GM12801 (cell line): ENCODE measurements around the gene RALGPS1.

Experiments used
- TF ChIP-seq, protein P1 (sequence below): IDR thresholded peaks from one replicate; pipeline ENCODE4 v1.5.1; 2011; ENCODE audit warnings: control low read depth; ENCODE audit not compliant: insufficient read length; ENCODE audit errors: extremely low read depth

Gene RALGPS1

DNA sequence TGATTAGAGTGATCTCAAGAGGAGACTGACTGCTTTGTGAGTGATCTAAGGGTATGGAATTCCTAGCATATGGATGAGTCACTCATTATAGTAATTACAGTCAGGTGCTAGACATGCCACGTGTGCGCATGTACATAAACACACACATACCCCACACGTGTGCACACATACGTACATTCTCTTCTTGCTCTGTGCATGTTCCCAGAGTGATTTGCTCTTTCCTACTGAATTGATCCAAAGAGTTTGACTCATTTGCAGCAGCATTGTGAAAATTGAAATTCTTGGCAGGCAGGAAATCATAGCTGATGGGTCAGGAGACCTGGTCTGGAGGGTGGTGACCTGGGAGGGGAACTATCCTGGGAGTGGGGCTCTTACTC, 144.1 kb downstream of the RALGPS1 start:
- TF ChIP-seq, protein P1, sequence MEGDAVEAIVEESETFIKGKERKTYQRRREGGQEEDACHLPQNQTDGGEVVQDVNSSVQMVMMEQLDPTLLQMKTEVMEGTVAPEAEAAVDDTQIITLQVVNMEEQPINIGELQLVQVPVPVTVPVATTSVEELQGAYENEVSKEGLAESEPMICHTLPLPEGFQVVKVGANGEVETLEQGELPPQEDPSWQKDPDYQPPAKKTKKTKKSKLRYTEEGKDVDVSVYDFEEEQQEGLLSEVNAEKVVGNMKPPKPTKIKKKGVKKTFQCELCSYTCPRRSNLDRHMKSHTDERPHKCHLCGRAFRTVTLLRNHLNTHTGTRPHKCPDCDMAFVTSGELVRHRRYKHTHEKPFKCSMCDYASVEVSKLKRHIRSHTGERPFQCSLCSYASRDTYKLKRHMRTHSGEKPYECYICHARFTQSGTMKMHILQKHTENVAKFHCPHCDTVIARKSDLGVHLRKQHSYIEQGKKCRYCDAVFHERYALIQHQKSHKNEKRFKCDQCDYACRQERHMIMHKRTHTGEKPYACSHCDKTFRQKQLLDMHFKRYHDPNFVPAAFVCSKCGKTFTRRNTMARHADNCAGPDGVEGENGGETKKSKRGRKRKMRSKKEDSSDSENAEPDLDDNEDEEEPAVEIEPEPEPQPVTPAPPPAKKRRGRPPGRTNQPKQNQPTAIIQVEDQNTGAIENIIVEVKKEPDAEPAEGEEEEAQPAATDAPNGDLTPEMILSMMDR: no peak

DNA sequence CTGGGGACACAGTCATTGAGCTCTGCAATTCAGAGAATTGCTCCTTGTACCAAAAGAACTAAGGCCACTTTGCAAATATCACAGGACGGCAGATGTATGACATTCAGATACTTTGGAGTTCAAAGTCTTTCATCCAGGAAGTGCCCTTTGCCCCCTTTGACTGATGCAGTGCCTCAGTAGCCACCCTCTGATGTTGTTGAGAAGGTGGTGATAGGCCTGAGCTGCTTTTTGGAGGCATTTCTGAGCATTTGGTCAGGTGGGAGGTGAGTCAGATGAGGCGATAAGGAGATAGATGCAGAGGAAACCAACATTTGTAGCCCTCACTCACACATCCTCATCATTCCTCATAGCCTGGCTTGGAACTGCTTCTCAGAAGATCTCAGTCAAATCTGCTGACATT, 144.4 kb downstream of the RALGPS1 start:
- TF ChIP-seq, protein P1: no peak

DNA sequence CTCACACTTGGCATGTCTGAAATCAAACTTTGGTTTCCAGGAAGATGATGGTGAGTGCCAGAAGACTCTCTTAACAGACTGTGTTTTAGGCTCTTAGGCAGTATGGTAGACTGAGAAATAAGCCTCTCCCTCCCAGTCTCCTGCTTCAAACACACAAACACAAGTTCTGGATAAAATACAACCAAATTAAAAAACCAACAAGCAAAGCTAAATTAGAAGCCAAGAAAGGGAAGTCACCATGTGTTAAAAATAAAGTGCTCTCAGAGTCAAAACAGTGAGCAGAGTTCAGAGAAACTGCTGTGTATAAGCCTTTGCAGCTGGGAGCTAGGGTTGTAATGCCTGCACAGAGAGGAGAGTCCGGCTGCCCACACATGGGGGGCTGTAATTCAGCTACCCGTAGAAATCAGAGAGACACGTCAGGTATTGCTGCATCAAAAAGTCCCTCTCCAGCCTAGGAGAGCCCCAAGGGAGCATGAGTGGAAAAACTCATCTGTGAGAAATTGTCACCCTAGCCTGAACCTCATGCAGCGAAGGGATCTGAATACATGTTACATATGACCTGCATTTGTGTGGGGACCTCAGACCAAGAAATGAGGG, 145.3 kb downstream of the RALGPS1 start:
- TF ChIP-seq, protein P1: no peak

DNA sequence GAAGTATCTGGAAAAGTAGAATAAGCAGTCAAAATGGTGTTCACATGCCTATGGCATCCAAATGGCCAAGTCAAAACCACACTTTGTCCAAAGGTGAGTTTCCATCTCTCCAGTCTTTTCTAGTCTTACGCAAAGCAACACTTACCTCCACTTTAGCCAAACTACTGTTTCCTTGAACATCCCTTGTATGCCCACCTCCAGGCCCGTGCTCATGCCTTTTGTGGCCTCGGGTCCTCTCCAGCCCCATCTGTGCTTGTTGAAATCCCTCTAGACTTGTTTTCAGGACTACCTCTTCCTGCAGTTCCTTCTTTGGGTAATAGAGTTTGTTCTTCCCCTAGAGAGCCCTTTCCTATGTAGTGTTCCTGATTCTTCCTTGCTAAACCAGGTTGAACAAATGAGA, 146.8 kb downstream of the RALGPS1 start:
- TF ChIP-seq, protein P1: no peak

DNA sequence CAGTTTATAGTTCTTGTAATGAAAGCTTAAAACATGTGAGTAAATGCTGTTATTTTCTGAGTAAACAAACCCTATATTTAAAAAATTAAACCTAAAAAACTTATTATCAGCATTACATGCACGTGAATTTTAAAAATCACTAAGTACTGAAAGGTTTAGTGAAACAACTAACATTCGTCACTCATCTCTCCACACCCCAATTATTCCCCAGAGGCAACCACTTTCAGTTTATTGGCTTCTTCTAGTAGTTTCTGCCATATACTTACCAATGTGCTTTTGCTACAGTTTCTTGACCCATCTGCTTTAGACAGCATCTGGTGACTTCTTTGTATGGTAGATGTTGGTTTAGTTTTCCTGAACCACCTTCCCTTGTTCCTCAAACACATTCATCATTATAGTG, 149.8 kb downstream of the RALGPS1 start:
- TF ChIP-seq, protein P1: no peak

DNA sequence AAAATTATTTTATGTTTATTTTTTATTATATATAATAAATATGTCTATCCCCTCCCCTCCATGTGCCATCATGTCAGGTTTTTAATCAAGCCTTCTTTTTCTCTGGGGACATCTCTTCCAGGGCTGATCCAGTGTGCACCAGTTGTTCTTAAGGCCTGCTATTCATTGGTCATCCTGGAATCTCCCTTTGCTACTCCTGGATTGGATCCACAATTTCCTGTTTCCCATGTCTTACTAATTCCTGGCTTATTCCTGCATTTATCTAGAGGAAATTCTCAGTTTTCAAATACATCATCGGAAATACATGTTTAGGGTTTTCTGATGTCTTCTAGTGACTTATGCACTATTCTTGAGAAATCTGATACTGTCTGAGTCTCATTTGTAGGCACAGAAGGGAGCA, 151.0 kb downstream of the RALGPS1 start:
- TF ChIP-seq, protein P1: no peak

DNA sequence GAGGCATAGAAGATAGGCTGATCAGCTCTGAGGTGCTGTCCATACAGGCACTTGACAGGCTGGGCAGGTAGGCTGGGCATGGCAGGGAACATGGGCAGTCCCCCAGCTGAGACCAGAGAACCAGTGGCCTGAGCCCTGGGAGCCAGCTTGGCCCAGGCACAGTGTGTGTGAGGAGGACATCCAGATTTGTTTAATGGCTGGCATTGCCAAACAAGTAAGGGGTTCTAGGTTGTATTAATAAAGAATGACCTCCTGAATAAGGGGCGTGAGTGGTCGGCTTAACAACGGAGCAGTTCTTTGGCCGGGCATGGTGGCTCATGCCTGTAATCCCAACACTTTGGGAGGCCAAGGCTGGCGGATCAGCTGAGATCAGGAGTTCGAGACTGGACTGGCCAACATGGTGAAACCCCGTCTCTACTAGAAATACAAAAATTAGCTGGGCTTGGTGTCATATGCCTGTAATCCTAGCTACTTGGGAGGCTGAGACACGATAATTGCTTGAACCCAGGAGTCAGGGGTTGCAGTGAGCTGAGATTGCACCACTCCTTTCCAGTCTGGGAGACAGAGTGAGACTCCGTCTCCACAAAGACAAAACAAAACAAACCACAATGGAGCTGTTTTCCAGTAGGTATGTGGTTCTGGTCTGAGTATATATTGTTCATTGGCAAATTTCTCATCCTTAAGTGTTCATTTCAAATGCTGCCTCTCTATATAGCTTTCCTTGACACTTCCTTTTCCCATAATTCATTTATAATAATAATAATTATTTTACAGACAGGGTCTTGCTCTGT, 151.7 kb downstream of the RALGPS1 start:
- TF ChIP-seq, protein P1: no peak
